GM18498 (cell line): ENCODE results near the gene USP17L25.
"Not testable (repeated sequence)": the region's sequence is repeated elsewhere in the genome, so short reads cannot be mapped to it uniquely, and the experiment has no call there.

Experiments
- ATAC-seq: cut with Tn5 transposase; IDR thresholded peaks from one replicate; pipeline ENCODE4 v1.9.1; 2021; ENCODE audit warnings: mild to moderate bottlenecking, moderate library complexity; ENCODE audit not compliant: unreplicated experiment

The USP17L25 gene, protein sequence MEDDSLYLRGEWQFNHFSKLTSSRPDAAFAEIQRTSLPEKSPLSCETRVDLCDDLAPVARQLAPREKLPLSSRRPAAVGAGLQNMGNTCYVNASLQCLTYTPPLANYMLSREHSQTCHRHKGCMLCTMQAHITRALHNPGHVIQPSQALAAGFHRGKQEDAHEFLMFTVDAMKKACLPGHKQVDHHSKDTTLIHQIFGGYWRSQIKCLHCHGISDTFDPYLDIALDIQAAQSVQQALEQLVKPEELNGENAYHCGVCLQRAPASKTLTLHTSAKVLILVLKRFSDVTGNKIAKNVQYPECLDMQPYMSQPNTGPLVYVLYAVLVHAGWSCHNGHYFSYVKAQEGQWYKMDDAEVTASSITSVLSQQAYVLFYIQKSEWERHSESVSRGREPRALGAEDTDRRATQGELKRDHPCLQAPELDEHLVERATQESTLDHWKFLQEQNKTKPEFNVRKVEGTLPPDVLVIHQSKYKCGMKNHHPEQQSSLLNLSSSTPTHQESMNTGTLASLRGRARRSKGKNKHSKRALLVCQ

DNA sequence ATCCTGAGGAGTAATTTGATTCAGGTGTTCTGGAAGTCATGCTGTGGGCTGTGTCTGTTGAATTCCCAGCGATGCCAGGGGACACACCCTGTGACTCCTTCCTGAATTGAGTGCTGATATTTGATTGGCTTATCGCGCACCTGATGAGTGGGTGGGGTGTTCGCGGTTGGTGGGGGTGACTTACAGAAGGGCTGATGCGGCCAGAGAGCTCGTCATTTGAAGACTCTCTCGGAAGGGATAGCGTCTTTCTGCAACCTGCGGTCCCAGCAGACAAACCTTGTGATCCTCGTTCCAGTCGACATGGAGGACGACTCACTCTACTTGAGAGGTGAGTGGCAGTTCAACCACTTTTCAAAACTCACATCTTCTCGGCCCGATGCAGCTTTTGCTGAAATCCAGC, at the start of gene USP17L25:
Gene USP17L25 (plus strand): TSS at position 301 of the 400 bp plus-strand sequence. CDS start 0 bp downstream, at position 301.
- not testable (repeated sequence) for ATAC-seq

DNA sequence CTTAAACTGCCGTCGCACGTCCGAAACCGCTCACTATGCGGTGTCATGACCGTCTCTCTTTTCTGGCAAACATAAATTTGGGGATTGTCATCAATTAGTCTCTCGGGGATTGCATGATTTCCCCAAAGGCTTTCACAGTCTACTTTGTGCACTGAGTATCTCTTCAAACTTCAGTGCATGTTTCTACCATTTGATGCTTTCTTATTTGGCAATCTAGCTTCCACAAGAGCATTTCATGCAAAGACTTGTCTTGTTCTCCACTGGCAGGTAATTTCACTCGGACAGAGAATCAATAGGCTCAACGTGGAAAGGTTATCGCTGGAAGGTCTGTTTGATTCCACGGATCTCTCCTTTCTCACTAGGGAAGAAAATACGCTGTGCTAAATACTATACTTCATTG, 5.5 kb upstream of the USP17L25 start:
- not testable (repeated sequence) for ATAC-seq

DNA sequence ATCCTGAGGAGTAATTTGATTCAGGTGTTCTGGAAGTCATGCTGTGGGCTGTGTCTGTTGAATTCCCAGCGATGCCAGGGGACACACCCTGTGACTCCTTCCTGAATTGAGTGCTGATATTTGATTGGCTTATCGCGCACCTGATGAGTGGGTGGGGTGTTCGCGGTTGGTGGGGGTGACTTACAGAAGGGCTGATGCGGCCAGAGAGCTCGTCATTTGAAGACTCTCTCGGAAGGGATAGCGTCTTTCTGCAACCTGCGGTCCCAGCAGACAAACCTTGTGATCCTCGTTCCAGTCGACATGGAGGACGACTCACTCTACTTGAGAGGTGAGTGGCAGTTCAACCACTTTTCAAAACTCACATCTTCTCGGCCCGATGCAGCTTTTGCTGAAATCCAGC, 4.8 kb upstream of the USP17L25 start, which contains the start of gene USP17L24:
Gene USP17L24 (plus strand): TSS at position 301 of the 400 bp plus-strand sequence. CDS start 0 bp downstream, at position 301.
- not testable (repeated sequence) for ATAC-seq

DNA sequence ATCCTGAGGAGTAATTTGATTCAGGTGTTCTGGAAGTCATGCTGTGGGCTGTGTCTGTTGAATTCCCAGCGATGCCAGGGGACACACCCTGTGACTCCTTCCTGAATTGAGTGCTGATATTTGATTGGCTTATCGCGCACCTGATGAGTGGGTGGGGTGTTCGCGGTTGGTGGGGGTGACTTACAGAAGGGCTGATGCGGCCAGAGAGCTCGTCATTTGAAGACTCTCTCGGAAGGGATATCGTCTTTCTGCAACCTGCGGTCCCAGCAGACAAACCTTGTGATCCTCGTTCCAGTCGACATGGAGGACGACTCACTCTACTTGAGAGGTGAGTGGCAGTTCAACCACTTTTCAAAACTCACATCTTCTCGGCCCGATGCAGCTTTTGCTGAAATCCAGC, 4.6 kb downstream of the USP17L25 start, which contains the start of gene USP17L26:
Gene USP17L26 (plus strand): TSS at position 301 of the 400 bp plus-strand sequence. CDS start 0 bp downstream, at position 301.
- ATAC-seq = not testable (repeated sequence)

DNA sequence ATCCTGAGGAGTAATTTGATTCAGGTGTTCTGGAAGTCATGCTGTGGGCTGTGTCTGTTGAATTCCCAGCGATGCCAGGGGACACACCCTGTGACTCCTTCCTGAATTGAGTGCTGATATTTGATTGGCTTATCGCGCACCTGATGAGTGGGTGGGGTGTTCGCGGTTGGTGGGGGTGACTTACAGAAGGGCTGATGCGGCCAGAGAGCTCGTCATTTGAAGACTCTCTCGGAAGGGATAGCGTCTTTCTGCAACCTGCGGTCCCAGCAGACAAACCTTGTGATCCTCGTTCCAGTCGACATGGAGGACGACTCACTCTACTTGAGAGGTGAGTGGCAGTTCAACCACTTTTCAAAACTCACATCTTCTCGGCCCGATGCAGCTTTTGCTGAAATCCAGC, 9.4 kb downstream of the USP17L25 start, which contains the start of gene USP17L5:
Gene USP17L5 (plus strand): TSS at position 301 of the 400 bp plus-strand sequence. CDS start 0 bp downstream, at position 301.
- not testable (repeated sequence) for ATAC-seq

DNA sequence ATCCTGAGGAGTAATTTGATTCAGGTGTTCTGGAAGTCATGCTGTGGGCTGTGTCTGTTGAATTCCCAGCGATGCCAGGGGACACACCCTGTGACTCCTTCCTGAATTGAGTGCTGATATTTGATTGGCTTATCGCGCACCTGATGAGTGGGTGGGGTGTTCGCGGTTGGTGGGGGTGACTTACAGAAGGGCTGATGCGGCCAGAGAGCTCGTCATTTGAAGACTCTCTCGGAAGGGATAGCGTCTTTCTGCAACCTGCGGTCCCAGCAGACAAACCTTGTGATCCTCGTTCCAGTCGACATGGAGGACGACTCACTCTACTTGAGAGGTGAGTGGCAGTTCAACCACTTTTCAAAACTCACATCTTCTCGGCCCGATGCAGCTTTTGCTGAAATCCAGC, 14.1 kb downstream of the USP17L25 start, which contains the start of gene USP17L27:
Gene USP17L27 (plus strand): TSS at position 301 of the 400 bp plus-strand sequence. CDS start 0 bp downstream, at position 301.
- not testable (repeated sequence) for ATAC-seq

DNA sequence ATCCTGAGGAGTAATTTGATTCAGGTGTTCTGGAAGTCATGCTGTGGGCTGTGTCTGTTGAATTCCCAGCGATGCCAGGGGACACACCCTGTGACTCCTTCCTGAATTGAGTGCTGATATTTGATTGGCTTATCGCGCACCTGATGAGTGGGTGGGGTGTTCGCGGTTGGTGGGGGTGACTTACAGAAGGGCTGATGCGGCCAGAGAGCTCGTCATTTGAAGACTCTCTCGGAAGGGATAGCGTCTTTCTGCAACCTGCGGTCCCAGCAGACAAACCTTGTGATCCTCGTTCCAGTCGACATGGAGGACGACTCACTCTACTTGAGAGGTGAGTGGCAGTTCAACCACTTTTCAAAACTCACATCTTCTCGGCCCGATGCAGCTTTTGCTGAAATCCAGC, 18.9 kb downstream of the USP17L25 start, which contains the start of gene USP17L28:
Gene USP17L28 (plus strand): TSS at position 301 of the 400 bp plus-strand sequence. CDS start 0 bp downstream, at position 301.
- not testable (repeated sequence) for ATAC-seq

DNA sequence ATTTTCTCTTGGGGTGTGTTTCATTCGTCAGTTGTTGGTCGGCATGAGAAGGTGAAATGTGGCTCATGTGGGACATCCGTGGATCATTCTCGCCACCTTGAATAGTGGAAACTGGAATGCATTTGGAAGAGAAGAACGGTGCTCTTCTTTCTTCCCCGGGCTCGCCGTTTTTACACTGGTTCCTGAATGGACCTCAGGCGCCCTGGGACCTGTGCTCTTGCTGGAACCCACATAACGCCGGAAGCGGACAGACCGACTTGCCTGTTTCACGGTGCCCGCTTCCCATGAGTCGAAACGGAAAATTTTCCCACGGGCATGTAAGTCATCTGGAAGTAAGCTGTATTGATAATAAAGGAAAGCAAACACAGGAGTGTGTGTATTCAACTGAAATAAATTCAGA, 21.2 kb downstream of the USP17L25 start:
- not testable (repeated sequence) for ATAC-seq

DNA sequence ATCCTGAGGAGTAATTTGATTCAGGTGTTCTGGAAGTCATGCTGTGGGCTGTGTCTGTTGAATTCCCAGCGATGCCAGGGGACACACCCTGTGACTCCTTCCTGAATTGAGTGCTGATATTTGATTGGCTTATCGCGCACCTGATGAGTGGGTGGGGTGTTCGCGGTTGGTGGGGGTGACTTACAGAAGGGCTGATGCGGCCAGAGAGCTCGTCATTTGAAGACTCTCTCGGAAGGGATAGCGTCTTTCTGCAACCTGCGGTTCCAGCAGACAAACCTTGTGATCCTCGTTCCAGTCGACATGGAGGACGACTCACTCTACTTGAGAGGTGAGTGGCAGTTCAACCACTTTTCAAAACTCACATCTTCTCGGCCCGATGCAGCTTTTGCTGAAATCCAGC, 23.6 kb downstream of the USP17L25 start, which contains the start of gene USP17L29:
Gene USP17L29 (plus strand): TSS at position 301 of the 400 bp plus-strand sequence. CDS start 0 bp downstream, at position 301.
- ATAC-seq = not testable (repeated sequence)

DNA sequence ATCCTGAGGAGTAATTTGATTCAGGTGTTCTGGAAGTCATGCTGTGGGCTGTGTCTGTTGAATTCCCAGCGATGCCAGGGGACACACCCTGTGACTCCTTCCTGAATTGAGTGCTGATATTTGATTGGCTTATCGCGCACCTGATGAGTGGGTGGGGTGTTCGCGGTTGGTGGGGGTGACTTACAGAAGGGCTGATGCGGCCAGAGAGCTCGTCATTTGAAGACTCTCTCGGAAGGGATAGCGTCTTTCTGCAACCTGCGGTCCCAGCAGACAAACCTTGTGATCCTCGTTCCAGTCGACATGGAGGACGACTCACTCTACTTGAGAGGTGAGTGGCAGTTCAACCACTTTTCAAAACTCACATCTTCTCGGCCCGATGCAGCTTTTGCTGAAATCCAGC, 33.1 kb downstream of the USP17L25 start, which contains the start of gene USP17L30:
Gene USP17L30 (plus strand): TSS at position 301 of the 400 bp plus-strand sequence. CDS start 0 bp downstream, at position 301.
- not testable (repeated sequence) for ATAC-seq

DNA sequence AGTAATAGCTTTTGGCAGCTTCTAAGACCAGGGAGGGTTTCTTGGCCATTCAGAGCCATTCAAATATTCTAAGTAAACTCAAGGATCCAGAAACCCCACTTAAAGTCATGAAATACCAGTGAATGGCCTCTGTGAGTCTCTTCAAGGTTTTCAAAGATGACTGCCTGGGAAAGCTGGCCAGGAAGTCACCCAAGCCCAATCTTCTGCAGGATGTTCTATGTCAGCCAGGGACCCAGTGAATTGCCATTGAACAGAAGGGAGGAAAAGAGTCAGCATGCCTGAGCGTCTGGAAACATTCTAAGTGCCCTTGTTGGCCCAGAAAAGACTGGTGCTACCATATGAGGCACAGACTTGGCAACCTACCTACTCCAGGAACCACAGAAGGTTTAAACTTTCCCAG, 50.2 kb downstream of the USP17L25 start:
- ATAC-seq = not testable (repeated sequence)
